ENCODE measurements around the gene MEG3. TPM values are rescaled to one million over a fixed set of nuclear protein-coding genes. Genes with fewer than 3 reads are reported as not detected.
A peak's percentile ranks its signal among the peaks of the same experiment; 100 is the strongest.

MEG3 gene
- total and polyA plus RNA-seq, 4 donors, result 250 to 1,152 (median 532) TPM

GRCh38 chr14:100836941-100837804 is 11.3 kb downstream of the MEG3 start:
- peaks cover 1% of the 10 kb centered on the region for H3K27me3 ChIP-seq (ENCODE audit: control insufficient read depth, insufficient read depth, low read length)
- WGBS (ENCODE audit: insufficient coverage), result 84% methylated on average over 21 of the region's 26 CpGs
- H3K36me3 ChIP-seq (ENCODE audit: control insufficient read depth, insufficient read depth, low read length), result peaks cover 74% of the 10 kb centered on the region
- H3K4me1 ChIP-seq (ENCODE audit: control insufficient read depth, insufficient read depth, low read length), result peaks cover 56% of the 10 kb centered on the region
- H3K27ac ChIP-seq (ENCODE audit: low read depth, low read length), result no peak overlapping the region
- DNase-seq (ENCODE audit: low read depth in 4 of 6, low spot score in 6 of 6), result no peak
- H3K9me3 ChIP-seq (ENCODE audit: control insufficient read depth, insufficient read depth, low read length), result no peaks in the 10 kb centered on the region
- no peak overlapping the region for H3K4me3 ChIP-seq (ENCODE audit: low read depth, low read length)

DNA sequence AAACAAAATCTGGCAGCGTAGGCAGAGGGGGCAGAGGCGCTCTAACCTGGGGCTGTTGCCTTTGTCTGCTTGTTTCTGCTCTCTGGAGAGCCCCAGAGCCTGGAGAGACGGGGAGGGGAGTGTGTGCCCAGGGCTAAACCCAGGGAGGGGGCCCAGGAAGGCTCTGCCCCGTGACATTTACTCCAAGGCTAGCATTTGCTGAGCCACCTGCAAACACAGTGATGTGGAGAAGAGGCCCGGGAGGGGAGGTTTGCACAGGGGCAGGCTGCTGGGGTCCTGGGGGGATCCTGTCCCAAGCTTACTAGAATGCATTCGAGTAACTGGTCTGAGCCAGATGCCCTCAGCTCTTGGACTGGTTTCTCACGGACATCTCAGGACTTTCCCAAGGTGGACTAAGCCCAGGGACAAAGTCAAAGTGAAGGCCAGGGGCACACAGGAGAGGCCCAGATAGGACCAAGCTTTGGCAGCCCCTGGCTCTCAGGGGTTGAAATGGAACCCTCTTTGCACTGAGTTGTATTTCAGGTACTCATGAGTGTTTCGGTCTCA is 12.0 kb downstream of the MEG3 start:
- Histone ChIP-seq H3K4me1 (ENCODE audit: control insufficient read depth, insufficient read depth, low read length) (peaks cover 52% of the 10 kb centered on the region), H3K36me3 (ENCODE audit: control insufficient read depth, insufficient read depth, low read length) (peaks cover 72% of the 10 kb centered on the region)

DNA sequence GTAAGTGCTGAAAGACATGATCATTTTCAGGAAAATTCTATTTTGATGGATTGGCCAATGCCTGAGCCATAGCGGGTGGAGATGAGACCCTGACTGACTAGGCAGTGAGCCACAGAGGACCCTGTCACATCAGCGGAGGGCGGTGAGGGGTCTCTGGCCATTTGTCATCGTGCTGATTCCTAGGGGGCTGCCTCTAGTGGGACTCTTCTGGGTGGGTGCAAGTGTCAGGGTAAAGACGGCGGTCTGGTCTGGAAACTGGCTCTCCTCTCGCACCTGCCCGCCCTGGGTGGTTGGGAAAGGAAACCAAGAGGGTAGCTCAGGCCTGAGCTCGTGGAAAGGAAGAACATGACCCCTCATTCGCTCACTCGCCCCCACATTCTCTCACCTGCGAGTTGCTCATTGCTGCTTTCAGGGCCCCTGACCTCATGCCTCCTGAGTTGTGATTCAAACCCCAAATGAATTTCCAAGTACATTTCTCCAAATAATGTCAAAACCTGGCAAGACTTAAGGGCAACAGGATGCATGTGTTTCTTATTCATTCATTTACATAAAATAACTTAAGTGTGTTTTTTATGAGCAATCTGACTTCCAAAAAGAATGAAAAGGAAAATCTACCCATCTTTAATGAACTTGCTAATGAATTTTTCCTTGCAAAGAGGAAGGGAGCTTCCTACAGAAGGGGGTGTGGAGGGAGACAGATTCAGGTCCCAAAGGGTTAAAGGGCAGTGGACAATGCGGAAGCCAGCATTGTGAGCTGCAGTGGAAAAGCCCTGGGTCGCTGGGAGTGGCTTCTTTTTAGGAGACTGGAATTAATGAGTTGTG is 12.8 kb downstream of the MEG3 start:
- H3K9me3 ChIP-seq (ENCODE audit: control insufficient read depth, insufficient read depth, low read length), result no peaks in the 10 kb centered on the region
- no peak overlapping the region for H3K27ac ChIP-seq (ENCODE audit: low read depth, low read length)
- H3K4me1 ChIP-seq (ENCODE audit: control insufficient read depth, insufficient read depth, low read length), result peaks cover 60% of the 10 kb centered on the region
- H3K36me3 ChIP-seq (ENCODE audit: control insufficient read depth, insufficient read depth, low read length), result peaks cover 74% of the 10 kb centered on the region
- H3K27me3 ChIP-seq (ENCODE audit: control insufficient read depth, insufficient read depth, low read length), result peaks cover 2% of the 10 kb centered on the region
- no peak for DNase-seq (ENCODE audit: low read depth in 4 of 6, low spot score in 6 of 6)
- no peak overlapping the region for H3K4me3 ChIP-seq (ENCODE audit: low read depth, low read length)
- WGBS (ENCODE audit: insufficient coverage), result 91% methylated on average over 12 of the region's 14 CpGs

More for the DNA sequence above, 12.0 kb downstream of the MEG3 start:
- Histone ChIP-seq H3K27me3 (ENCODE audit: control insufficient read depth, insufficient read depth, low read length) (peaks cover 2% of the 10 kb centered on the region), H3K4me3 (ENCODE audit: low read depth, low read length) (no peak overlapping the region), H3K9me3 (ENCODE audit: control insufficient read depth, insufficient read depth, low read length) (no peaks in the 10 kb centered on the region), H3K27ac (ENCODE audit: low read depth, low read length) (no peak overlapping the region)
- no peak for DNase-seq (ENCODE audit: low read depth in 4 of 6, low spot score in 6 of 6)
- 73% methylated on average over 8 of the region's 8 CpGs for WGBS (ENCODE audit: insufficient coverage)

DNA sequence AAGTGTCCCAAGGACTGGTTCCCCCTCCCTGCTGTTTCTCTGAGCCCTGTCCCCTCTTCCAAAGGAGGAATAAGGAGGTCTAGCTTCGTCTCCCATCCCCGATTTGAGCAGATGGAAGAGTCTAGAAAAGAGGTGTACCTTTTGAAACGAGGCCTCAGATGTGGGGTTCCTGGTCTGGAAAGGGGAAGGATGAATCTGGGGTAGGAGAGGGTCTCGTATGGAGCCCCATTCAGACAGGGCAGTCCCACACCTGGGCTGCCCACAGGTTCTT is 13.3 kb downstream of the MEG3 start:
- Histone ChIP-seq H3K27me3 (ENCODE audit: control insufficient read depth, insufficient read depth, low read length) (peaks cover 2% of the 10 kb centered on the region), H3K36me3 (ENCODE audit: control insufficient read depth, insufficient read depth, low read length) (peaks cover 75% of the 10 kb centered on the region), H3K4me1 (ENCODE audit: control insufficient read depth, insufficient read depth, low read length) (peaks cover 65% of the 10 kb centered on the region), H3K9me3 (ENCODE audit: control insufficient read depth, insufficient read depth, low read length) (no peaks in the 10 kb centered on the region), H3K4me3 (ENCODE audit: low read depth, low read length) (no peak overlapping the region), H3K27ac (ENCODE audit: low read depth, low read length) (no peak overlapping the region)
- no peak for DNase-seq (ENCODE audit: low read depth in 4 of 6, low spot score in 6 of 6)
- 76% methylated on average over 2 of the region's 4 CpGs for WGBS (ENCODE audit: insufficient coverage)

DNA sequence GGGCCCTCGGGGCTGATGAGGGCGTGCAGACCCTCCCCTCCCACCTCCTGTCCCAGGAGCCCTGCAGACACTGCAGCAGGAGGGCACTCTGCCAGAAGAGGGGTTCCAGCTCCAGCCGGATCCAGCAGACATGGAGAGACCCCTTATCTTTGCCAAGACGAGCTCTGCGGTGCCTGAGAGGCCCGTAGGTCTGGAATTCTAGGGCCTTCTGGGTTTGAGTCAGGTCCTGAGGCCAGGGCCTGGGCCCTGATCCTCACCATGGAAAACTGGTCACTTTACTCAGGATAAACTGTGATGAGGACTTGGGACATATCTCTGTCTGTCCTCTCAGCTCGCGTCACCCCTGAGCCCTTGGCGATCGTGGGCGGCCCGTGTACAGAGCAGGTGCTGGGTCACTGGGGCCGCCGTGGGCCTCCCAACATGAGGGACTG is 13.8 kb downstream of the MEG3 start:
- DNase-seq (ENCODE audit: low read depth in 4 of 6, low spot score in 6 of 6), result peak in 2 of 6 donors; percentile 49
- WGBS (ENCODE audit: insufficient coverage), result 45% methylated on average over 13 of the region's 14 CpGs
- H3K27ac ChIP-seq (ENCODE audit: low read depth, low read length), result no peak overlapping the region

DNA sequence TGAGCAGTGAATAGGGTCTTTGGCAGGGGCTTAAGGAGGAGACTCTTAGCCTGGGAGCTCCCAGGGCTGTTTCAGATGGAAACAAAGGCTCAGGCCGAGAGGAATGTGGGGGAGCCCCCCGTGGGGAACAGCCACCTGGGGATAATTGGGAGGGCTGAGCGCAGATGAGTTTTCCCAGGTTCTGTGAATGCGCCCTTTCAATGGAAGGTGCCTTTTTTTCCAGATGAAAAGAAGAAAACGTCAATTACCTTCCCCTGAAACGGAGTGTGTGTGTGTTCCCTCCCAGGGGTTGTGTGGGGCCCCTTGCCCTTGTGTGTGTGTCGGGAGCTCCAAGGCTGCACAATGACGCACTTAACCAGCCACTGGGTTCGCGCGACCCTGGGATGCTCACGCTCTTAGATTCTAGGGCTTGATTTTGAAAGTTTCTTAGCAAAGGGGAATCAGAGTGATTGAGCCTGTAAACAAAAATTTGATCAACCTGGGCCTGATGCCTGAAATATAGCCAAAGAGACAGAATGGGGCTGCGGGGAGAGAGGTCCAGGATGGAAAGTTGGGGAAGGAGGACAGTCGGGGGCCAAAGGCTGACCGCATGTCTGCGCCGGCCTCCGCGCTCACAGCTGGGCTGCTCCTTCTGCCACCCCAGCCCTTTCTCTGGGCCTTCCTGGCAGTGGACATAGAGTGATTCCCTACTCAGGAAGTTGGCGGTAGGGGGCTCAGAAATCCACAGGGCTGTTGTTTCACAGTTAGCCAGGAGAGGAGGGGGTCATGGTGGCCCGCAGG is 14.6 kb downstream of the MEG3 start:
- WGBS (ENCODE audit: insufficient coverage), result 59% methylated on average over 18 of the region's 21 CpGs

More for the DNA sequence above, 13.8 kb downstream of the MEG3 start:
- peaks cover 71% of the 10 kb centered on the region for H3K36me3 ChIP-seq (ENCODE audit: control insufficient read depth, insufficient read depth, low read length)
- H3K9me3 ChIP-seq (ENCODE audit: control insufficient read depth, insufficient read depth, low read length), result no peaks in the 10 kb centered on the region
- peaks cover 2% of the 10 kb centered on the region for H3K27me3 ChIP-seq (ENCODE audit: control insufficient read depth, insufficient read depth, low read length)
- peaks cover 66% of the 10 kb centered on the region for H3K4me1 ChIP-seq (ENCODE audit: control insufficient read depth, insufficient read depth, low read length)
- H3K4me3 ChIP-seq (ENCODE audit: low read depth, low read length), result no peak overlapping the region

GRCh38 chr14:100841066-100841760 is 15.3 kb downstream of the MEG3 start:
- DNase-seq (ENCODE audit: low read depth in 4 of 6, low spot score in 6 of 6), result no peak
- WGBS (ENCODE audit: insufficient coverage), result 84% methylated on average over 17 of the region's 21 CpGs
- Histone ChIP-seq H3K27ac (ENCODE audit: low read depth, low read length) (no peak overlapping the region), H3K4me3 (ENCODE audit: low read depth, low read length) (no peak overlapping the region), H3K27me3 (ENCODE audit: control insufficient read depth, insufficient read depth, low read length) (peaks cover 2% of the 10 kb centered on the region), H3K4me1 (ENCODE audit: control insufficient read depth, insufficient read depth, low read length) (peaks cover 76% of the 10 kb centered on the region), H3K36me3 (ENCODE audit: control insufficient read depth, insufficient read depth, low read length) (peaks cover 65% of the 10 kb centered on the region), H3K9me3 (ENCODE audit: control insufficient read depth, insufficient read depth, low read length) (no peaks in the 10 kb centered on the region)

More for the DNA sequence above, 14.6 kb downstream of the MEG3 start:
- no peak for DNase-seq (ENCODE audit: low read depth in 4 of 6, low spot score in 6 of 6)
- no peak overlapping the region for H3K4me3 ChIP-seq (ENCODE audit: low read depth, low read length)
- no peak overlapping the region for H3K27ac ChIP-seq (ENCODE audit: low read depth, low read length)
- H3K36me3 ChIP-seq (ENCODE audit: control insufficient read depth, insufficient read depth, low read length), result peaks cover 71% of the 10 kb centered on the region
- no peaks in the 10 kb centered on the region for H3K9me3 ChIP-seq (ENCODE audit: control insufficient read depth, insufficient read depth, low read length)
- peaks cover 2% of the 10 kb centered on the region for H3K27me3 ChIP-seq (ENCODE audit: control insufficient read depth, insufficient read depth, low read length)
- H3K4me1 ChIP-seq (ENCODE audit: control insufficient read depth, insufficient read depth, low read length), result peaks cover 73% of the 10 kb centered on the region

- no peaks in the 10 kb centered on the region for H3K9me3 ChIP-seq (ENCODE audit: control insufficient read depth, insufficient read depth, low read length)
- peaks cover 2% of the 10 kb centered on the region for H3K27me3 ChIP-seq (ENCODE audit: control insufficient read depth, insufficient read depth, low read length)
- no peak overlapping the region for H3K4me3 ChIP-seq (ENCODE audit: low read depth, low read length)
- peaks cover 58% of the 10 kb centered on the region for H3K36me3 ChIP-seq (ENCODE audit: control insufficient read depth, insufficient read depth, low read length)
- WGBS (ENCODE audit: insufficient coverage), result 67% methylated on average over 12 of the region's 15 CpGs
- DNase-seq (ENCODE audit: low read depth in 4 of 6, low spot score in 6 of 6), result peak in 1 of 6 donors; percentile 24
- peaks cover 72% of the 10 kb centered on the region for H3K4me1 ChIP-seq (ENCODE audit: control insufficient read depth, insufficient read depth, low read length)
- H3K27ac ChIP-seq (ENCODE audit: low read depth, low read length), result no peak overlapping the region
Measured at GRCh38 chr14:100841761-100842403, 16.0 kb downstream of the MEG3 start.
